K562 (cell line): Measurements from ENCODE around the gene P4HTM. TPM values are rescaled to one million over a fixed set of nuclear protein-coding genes. Genes with fewer than 3 reads are reported as not detected.

ENCODE experiments used
- CHD2 ChIP-seq: IDR thresholded peaks from 2 replicates; pipeline ENCODE4 v1.6.1; 2011; ENCODE audit warnings: low read depth, low read length
- DMBX1 ChIP-seq: fragments of 250-450 bp; sonication (Bioruptor Pico); IDR thresholded peaks from 2 replicates; pipeline ENCODE4 v1.8.0; 2022; ENCODE audit warnings: inconsistent platforms, mild to moderate bottlenecking, moderate library complexity, borderline replicate concordance
- EWSR1 ChIP-seq: fragments of 450-650 bp; IDR thresholded peaks from 2 replicates; pipeline ENCODE4 v1.6.1; 2018; ENCODE audit warnings: borderline replicate concordance, mild to moderate bottlenecking, low read depth, moderate library complexity; ENCODE audit not compliant: partially characterized antibody
- HDAC8 ChIP-seq: fragments of 450-650 bp; IDR thresholded peaks from 2 replicates; pipeline ENCODE4 v1.6.1; 2016; ENCODE audit warnings: mild to moderate bottlenecking, missing genetic modification characterization, moderate library complexity, missing compliant biosample characterization
- L3MBTL2 ChIP-seq: fragments of 450-650 bp; IDR thresholded peaks from 2 replicates; pipeline ENCODE4 v1.6.1; 2016; ENCODE audit warnings: mild to moderate bottlenecking, moderate library complexity
- MBD2 ChIP-seq: sonication (generic); IDR thresholded peaks from 2 replicates; pipeline ENCODE4 v1.6.1; 2016; ENCODE audit warnings: low read depth, borderline replicate concordance
- MECOM ChIP-seq: fragments of 250-450 bp; sonication (Bioruptor Pico); IDR thresholded peaks from 2 replicates; pipeline ENCODE4 v1.8.0; 2022; ENCODE audit warnings: inconsistent platforms
- MXD1 ChIP-seq: fragments of 250-450 bp; sonication (Bioruptor Pico); IDR thresholded peaks from 2 replicates; pipeline ENCODE4 v1.8.0; 2021; ENCODE audit warnings: borderline replicate concordance, mild to moderate bottlenecking, moderate library complexity; ENCODE audit not compliant: poor library complexity, severe bottlenecking
- POLR2AphosphoS2 ChIP-seq: IDR thresholded peaks from 2 replicates; pipeline ENCODE4 v1.6.1; 2012; ENCODE audit warnings: low read length, improper control_type of control experiment
- RFX1 ChIP-seq: fragments of 450-650 bp; IDR thresholded peaks from 2 replicates; pipeline ENCODE4 v1.6.1; 2016; ENCODE audit warnings: mild to moderate bottlenecking, moderate library complexity
- RUNX1 ChIP-seq: sonication (generic); IDR thresholded peaks from 2 replicates; pipeline ENCODE4 v1.6.1; 2016; ENCODE audit warnings: antibody characterized with exemption, low read depth
- SMARCC2 ChIP-seq: fragments of 450-650 bp; IDR thresholded peaks from 2 replicates; pipeline ENCODE4 v1.6.1; 2017; ENCODE audit warnings: antibody characterized with exemption, moderate library complexity, mild to moderate bottlenecking, low read depth
- ZNF239 ChIP-seq: fragments of 250-450 bp; sonication (Bioruptor Pico); IDR thresholded peaks from 2 replicates; pipeline ENCODE4 v1.4.0; 2020; ENCODE audit warnings: mild to moderate bottlenecking
- ZNF274 ChIP-seq: IDR thresholded peaks from 2 replicates; pipeline ENCODE4 v1.6.1; 2011; ENCODE audit warnings: low read depth, mild to moderate bottlenecking, low read length, moderate library complexity, borderline replicate concordance
- ZNF431 ChIP-seq: sonication (generic); formaldehyde crosslinking; IDR thresholded peaks from 2 replicates; pipeline ENCODE4 v1.8.0; 2022; ENCODE audit warnings: mild to moderate bottlenecking, missing genetic modification reagents
- ZNF592 ChIP-seq: fragments of 450-650 bp; IDR thresholded peaks from 2 replicates; pipeline ENCODE4 v1.6.1; 2017; ENCODE audit warnings: antibody characterized with exemption, mild to moderate bottlenecking
- ZZZ3 ChIP-seq: fragments of 450-650 bp; IDR thresholded peaks from 2 replicates; pipeline ENCODE4 v1.6.1; 2016; ENCODE audit warnings: antibody characterized with exemption, mild to moderate bottlenecking, moderate library complexity
- polyA plus RNA-seq, 8 experiments: library from polyadenylated mRNA; depleted of rRNA in 4 of 8; stranded (reverse) in 5 of 8; unstranded in 3 of 8; fragments of >200 nt; fragmentation: Nextera tagmentation in 2 of 8; fragmentation: Illumina TruSeq in 1 of 8; extraction: Ambion mirVana in 2 of 8; extraction: Trizol in 1 of 8; gene quantifications; 2 replicates each; pipeline versions ENCODE4 v1.2.1 to v1.2.3, GENCODE V29; 2011 to 2014; ENCODE audit warnings: inconsistent platforms in 1 of 8, missing spikeins in 1 of 8
- total RNA-seq, 7 experiments: library from RNA; depleted of rRNA in 6 of 7; stranded (reverse); fragments of >200 nt in 6 of 7; fragmentation: Illumina TruSeq in 2 of 7; extraction: Trizol in 2 of 7; gene quantifications; 2 replicates each; pipeline versions ENCODE4 v1.2.1 to v1.2.3, GENCODE V29; 2011 to 2021; ENCODE audit warnings: low replicate concordance in 1 of 7

The P4HTM gene
- total and polyA plus RNA-seq, 9 of the 15 experiments (the other 6 are each of a cell fraction or from before 2014, with no cell fraction given): 0.09 to 0.66 (median 0.25) TPM; not detected in 2

GRCh38 chr3:49007068-49007770, 17.2 kb downstream of the P4HTM start, which contains the start of gene WDR6 (continued):
- no peak for TF ChIP-seq MXD1 (CRISPR knock-in tag)
- TF ChIP-seq ZNF239 (CRISPR knock-in tag): no peak
- TF ChIP-seq CHD2: peak; percentile 98
- TF ChIP-seq ZZZ3: no peak
- no peak for TF ChIP-seq ZNF274
- TF ChIP-seq SMARCC2: peak; percentile 79; the same call in 1 of the 2 replicates
- TF ChIP-seq DMBX1 (CRISPR knock-in tag): no peak
- TF ChIP-seq EWSR1: no peak
- no peak for TF ChIP-seq RUNX1
- TF ChIP-seq ZNF431 (CRISPR knock-in tag): no peak
- TF ChIP-seq MECOM: 0 out of 2 replicates have a peak, but pooled peaks have one; percentile 17
- TF ChIP-seq RFX1: no peak
- TF ChIP-seq HDAC8: 0 out of 2 replicates have a peak, but pooled peaks have one; percentile 39
- TF ChIP-seq L3MBTL2: peak; percentile 93
- TF ChIP-seq POLR2AphosphoS2: no peak; the same call in 1 of the 2 replicates
- TF ChIP-seq MBD2: peak; percentile 89; the same call in 1 of the 2 replicates
- TF ChIP-seq ZNF592: peak; percentile 60
